Testis (tissue), 3 donors: Measurements from ENCODE around the gene LAMTOR4. TPM values are rescaled to one million over a fixed set of nuclear protein-coding genes. Genes with fewer than 3 reads are reported as not detected.

Experiments
- DNase-seq: peaks from one replicate; pipeline ENCODE4 v3.0.0-alpha.2; 2019
- H3K27ac ChIP-seq, 2 donors: fragments of 200-600 bp; sonication (generic); one replicate each; pipeline ENCODE4 v1.5.1; 2019
- H3K27me3 ChIP-seq: fragments of 200-600 bp; sonication (generic); one replicate; pipeline ENCODE4 v1.5.1; 2019
- H3K36me3 ChIP-seq: fragments of 200-600 bp; sonication (generic); one replicate; pipeline ENCODE4 v1.5.1; 2017; ENCODE audit warnings: low read depth; ENCODE audit errors: missing control alignments
- H3K4me1 ChIP-seq: fragments of 200-600 bp; sonication (generic); one replicate; pipeline ENCODE4 v1.5.1; 2019
- H3K4me3 ChIP-seq, 2 donors: fragments of 200-600 bp; sonication (generic); one replicate each; pipeline ENCODE4 v1.5.1; 2017 to 2019
- H3K9me3 ChIP-seq: fragments of 200-600 bp; sonication (generic); one replicate; pipeline ENCODE4 v1.5.1; 2017
- CTCF ChIP-seq, 3 experiments: fragments of 450-650 bp in 2 of 3; fragments of 200-600 bp in 1 of 3; sonication (generic) in 1 of 3; IDR thresholded peaks; one replicate each; pipeline ENCODE4 v1.5.1; 2016 to 2019; ENCODE audit warnings: antibody characterized with exemption in 3 of 3, mild to moderate bottlenecking in 2 of 3, moderate library complexity in 1 of 3
- POLR2A ChIP-seq: fragments of 450-650 bp; IDR thresholded peaks from one replicate; pipeline ENCODE4 v1.6.1; 2017; ENCODE audit warnings: antibody characterized with exemption, mild to moderate bottlenecking, moderate library complexity
- WGBS, 2 donors: methylation state at CpG; one replicate each; pipeline ENCODE4 v1.1.5; 2018; 5-methylcytosine and 5-hydroxymethylcytosine counted together
- intact Hi-C: fragments of 100-400 bp; cut with DNase I; formaldehyde crosslinking; loops from one replicate; pipeline ENCODE4 v1.15.1; 2023; ENCODE audit warnings: low total_unique reads
- polyA plus RNA-seq: library from polyadenylated mRNA; stranded (reverse); fragments of 350-450 nt; fragmentation: Illumina TruSeq; extraction: RNeasy Lipid Tissue Mini Kit (QIAGEN cat#74804); gene quantifications from one replicate; pipeline ENCODE4 v1.2.3, GENCODE V29; 2014; ENCODE audit warnings: low read depth, low replicate concordance; ENCODE audit not compliant: insufficient read depth
- total RNA-seq, 2 donors: library from RNA; depleted of rRNA; stranded (reverse); fragments of >200 nt; gene quantifications; one replicate each; pipeline ENCODE4 v1.2.3, GENCODE V29; 2016

Gene LAMTOR4
- total and polyA plus RNA-seq, 3 donors from 2014 or later: 136 to 179 (median 144) TPM

- DNase-seq: peak; percentile 98
- Histone ChIP-seq H3K4me1 (peaks cover 8% of the 10 kb centered on the region), H3K27ac (peak within 1 kb of the TSS; percentile 73 to 77), H3K27me3 (no peaks in the 10 kb centered on the region), H3K4me3 (peak within 1 kb of the TSS; percentile 86 to 98), H3K9me3 (no peaks in the 10 kb centered on the region), H3K36me3 (no peaks in the 10 kb centered on the region)
- 1% methylated on average over 20 to 87 of the region's 87 CpGs for WGBS, 2 donors
- intact Hi-C loops: no loop called here
- TF ChIP-seq POLR2A (no peak), CTCF (IDR thresholded peaks at IDR 0.05) (no peak)
Measured at GRCh38 chr7:100158229-100159098, 9.7 kb downstream of the LAMTOR4 start, which contains the start of gene TRAPPC14. Gene TRAPPC14 (minus strand): TSS chr7:100158723. CDS start chr7:100158499, 224 bp downstream.

- intact Hi-C loops: no loop called here
- WGBS, 2 donors: 53 to 59% methylated on average over 7 of the region's 7 CpGs
Measured at GRCh38 chr7:100159099-100159623, 10.4 kb downstream of the LAMTOR4 start.

GRCh38 chr7:100160067-100160466 lies 11.3 kb downstream of the LAMTOR4 start:
- H3K4me1 ChIP-seq: peaks cover 8% of the 10 kb centered on the region
- no peak overlapping the region for H3K27ac ChIP-seq
- H3K4me3 ChIP-seq: no peak overlapping the region
- WGBS, 2 donors: 80 to 82% methylated on average over 4 to 18 of the region's 18 CpGs
- intact Hi-C loops: no loop called here
- no peaks in the 10 kb centered on the region for H3K9me3 ChIP-seq
- H3K27me3 ChIP-seq: no peaks in the 10 kb centered on the region
- DNase-seq: no peak
- H3K36me3 ChIP-seq: no peaks in the 10 kb centered on the region
- TF ChIP-seq POLR2A (no peak), CTCF (IDR thresholded peaks at IDR 0.05) (no peak)

More at GRCh38 chr7:100159099-100159623, 10.4 kb downstream of the LAMTOR4 start:
- DNase-seq: no peak
- no peak for TF ChIP-seq CTCF (IDR thresholded peaks at IDR 0.05)
- no peak for TF ChIP-seq POLR2A
- peak overlapping the region; percentile 86 to 98 for H3K4me3 ChIP-seq
- peaks cover 8% of the 10 kb centered on the region for H3K4me1 ChIP-seq
- H3K27ac ChIP-seq: peak overlapping the region; percentile 73 to 77
- H3K27me3 ChIP-seq: no peaks in the 10 kb centered on the region
- no peaks in the 10 kb centered on the region for H3K36me3 ChIP-seq
- no peaks in the 10 kb centered on the region for H3K9me3 ChIP-seq

GRCh38 chr7:100163006-100163531 lies 14.4 kb downstream of the LAMTOR4 start:
- Histone ChIP-seq H3K27ac (no peak overlapping the region), H3K36me3 (no peaks in the 10 kb centered on the region), H3K4me1 (peaks cover 5% of the 10 kb centered on the region), H3K27me3 (no peaks in the 10 kb centered on the region), H3K4me3 (no peak overlapping the region), H3K9me3 (no peaks in the 10 kb centered on the region)
- TF ChIP-seq POLR2A (no peak), CTCF (IDR thresholded peaks at IDR 0.05) (no peak)
- no peak for DNase-seq
- 79 to 82% methylated on average over 6 of the region's 6 CpGs for WGBS, 2 donors
- intact Hi-C loops: no loop called here
